Lung (tissue), 12 donors: ENCODE measurements around the gene RXYLT1. TPM values are rescaled to one million over a fixed set of nuclear protein-coding genes. Genes with fewer than 3 reads are reported as not detected.

ENCODE experiments used
- ATAC-seq: fragments of 200-7000 bp; cut with Tn5 transposase; one replicate; pipeline ENCODE4 v1.9.1; 2020; ENCODE audit warnings: moderate number of reproducible peaks; ENCODE audit not compliant: insufficient read depth, low FRiP score
- DNase-seq, 3 donors: peaks; one replicate each; pipeline ENCODE4 v3.0.0-alpha.2; 2013 to 2017
- H3K27ac ChIP-seq, 2 donors: one replicate each; pipeline ENCODE4 v1.5.1; 2013; ENCODE audit warnings: mild to moderate bottlenecking in 2 of 2, moderate library complexity in 2 of 2, control low read depth in 1 of 2, inconsistent platforms in 1 of 2, low read depth in 1 of 2, low read length in 1 of 2
- H3K27me3 ChIP-seq, 3 donors: one replicate each; pipeline ENCODE4 v1.5.1; 2013; ENCODE audit warnings: low read length in 2 of 3; ENCODE audit not compliant: control insufficient read depth in 3 of 3, insufficient read depth in 3 of 3
- H3K36me3 ChIP-seq, 4 donors: one replicate each; pipeline ENCODE4 v1.5.1; 2013; ENCODE audit warnings: low read length in 4 of 4, mild to moderate bottlenecking in 1 of 4, moderate library complexity in 1 of 4; ENCODE audit not compliant: control insufficient read depth in 4 of 4, insufficient read depth in 4 of 4
- H3K4me1 ChIP-seq, 5 donors: one replicate each; pipeline ENCODE4 v1.5.1; 2013; ENCODE audit warnings: low read length in 5 of 5, mild to moderate bottlenecking in 2 of 5, moderate library complexity in 1 of 5; ENCODE audit not compliant: control insufficient read depth in 5 of 5, insufficient read depth in 5 of 5
- H3K4me3 ChIP-seq: one replicate; pipeline ENCODE4 v1.5.1; 2013; ENCODE audit warnings: mild to moderate bottlenecking, control low read depth, moderate library complexity
- H3K9ac ChIP-seq, 2 donors: one replicate each; pipeline ENCODE4 v1.5.1; 2013; ENCODE audit warnings: low read length in 2 of 2, control low read depth in 1 of 2; ENCODE audit not compliant: insufficient read depth in 1 of 2
- H3K9me3 ChIP-seq, 4 donors: one replicate each; pipeline ENCODE4 v1.5.1; 2013; ENCODE audit warnings: low read length in 3 of 4, mild to moderate bottlenecking in 1 of 4, moderate library complexity in 1 of 4; ENCODE audit not compliant: control insufficient read depth in 4 of 4, insufficient read depth in 3 of 4
- CTCF ChIP-seq: IDR thresholded peaks from 2 replicates; pipeline ENCODE4 v1.5.1; 2012; ENCODE audit warnings: mild to moderate bottlenecking; ENCODE audit errors: control extremely low read depth, extremely low read depth
- WGBS, 2 donors: extraction: QIAGEN DNeasy Blood & Tissue Kit; methylation state at CpG; one replicate each; pipeline ENCODE4 v1.1.7; 2013; 5-methylcytosine and 5-hydroxymethylcytosine counted together
- polyA plus RNA-seq, 2 donors: library from polyadenylated mRNA; stranded (reverse); fragments of 200-250 nt; gene quantifications; one replicate each; pipeline ENCODE4 v1.2.1, GENCODE V29; 2013
- total RNA-seq, 2 donors: library from RNA; depleted of rRNA in 1 of 2; stranded (reverse); fragments of >200 nt in 1 of 2; gene quantifications; one replicate each; pipeline ENCODE4 v1.2.1, GENCODE V29; 2014 to 2021
- donor health status: control.
- donor health status: control.
- donor health status: Bipolar disorder and iron deficiency.
- donor health status: healthy.
- donor health status: DM: yes; HTN: yes; CAD: no.

The RXYLT1 gene
- total and polyA plus RNA-seq, 4 donors, result 8.0 to 14.9 (median 12.4) TPM

GRCh38 chr12:63802012-63802608 is 22.4 kb downstream of the RXYLT1 start:
- peak; percentile 35 for TF ChIP-seq CTCF
- no peak overlapping the region for H3K9ac ChIP-seq
- no peaks in the 10 kb centered on the region for H3K9me3 ChIP-seq
- no peaks in the 10 kb centered on the region for H3K27me3 ChIP-seq
- WGBS, 2 donors, result 68 to 73% methylated on average over 6 of the region's 6 CpGs
- H3K4me1 ChIP-seq, result no peaks in the 10 kb centered on the region
- H3K27ac ChIP-seq, result no peak overlapping the region
- peaks cover 2 to 18% (median 10%) of the 10 kb centered on the region in 4 donors for H3K36me3 ChIP-seq
- ATAC-seq (no peak), DNase-seq (peak in 2 of 3 donors; percentile 52 to 54)
- H3K4me3 ChIP-seq, result no peak overlapping the region

- TF ChIP-seq CTCF, result no peak
- DNase-seq (no peak), ATAC-seq (no peak)
- Histone ChIP-seq H3K9ac (no peak overlapping the region), H3K27me3 (no peaks in the 10 kb centered on the region), H3K27ac (no peak overlapping the region), H3K4me3 (no peak overlapping the region), H3K4me1 (no peaks in the 10 kb centered on the region), H3K9me3 (no peaks in the 10 kb centered on the region), H3K36me3 (peaks cover 2 to 23% (median 12%) of the 10 kb centered on the region in 4 donors)
- WGBS, 2 donors, result 87 to 89% methylated on average over 2 of the region's 2 CpGs
Observed at GRCh38 chr12:63804746-63805145, 25.0 kb downstream of the RXYLT1 start.

GRCh38 chr12:63805704-63806672 is 26.3 kb downstream of the RXYLT1 start:
- ATAC-seq (no peak), DNase-seq (peak in 2 of 3 donors; percentile 16 to 27)
- 68 to 79% methylated on average over 3 of the region's 3 CpGs for WGBS, 2 donors

More at GRCh38 chr12:63805704-63806672, 26.3 kb downstream of the RXYLT1 start:
- Histone ChIP-seq H3K27ac (no peak overlapping the region), H3K9me3 (no peaks in the 10 kb centered on the region), H3K4me1 (no peaks in the 10 kb centered on the region), H3K4me3 (no peak overlapping the region), H3K27me3 (no peaks in the 10 kb centered on the region), H3K36me3 (peaks cover 2 to 23% (median 12%) of the 10 kb centered on the region in 4 donors), H3K9ac (no peak overlapping the region)
- TF ChIP-seq CTCF, result no peak
